DMS153 treated with DMSO at 0.1 percent for 48 hours (cell line): ENCODE measurements around the gene TMEM141.
A peak's percentile ranks its signal among the peaks of the same experiment; 100 is the strongest.
"Not testable (repeated sequence)": the region's sequence is repeated elsewhere in the genome, so short reads cannot be mapped to it uniquely, and the experiment has no call there.

Experiments
- DNase-seq: peaks from one replicate; lab custom pipeline; 2025; ENCODE audit not compliant: unreplicated experiment; lab: John Stamatoyannopoulos, UW

TMEM141 gene

DNA sequence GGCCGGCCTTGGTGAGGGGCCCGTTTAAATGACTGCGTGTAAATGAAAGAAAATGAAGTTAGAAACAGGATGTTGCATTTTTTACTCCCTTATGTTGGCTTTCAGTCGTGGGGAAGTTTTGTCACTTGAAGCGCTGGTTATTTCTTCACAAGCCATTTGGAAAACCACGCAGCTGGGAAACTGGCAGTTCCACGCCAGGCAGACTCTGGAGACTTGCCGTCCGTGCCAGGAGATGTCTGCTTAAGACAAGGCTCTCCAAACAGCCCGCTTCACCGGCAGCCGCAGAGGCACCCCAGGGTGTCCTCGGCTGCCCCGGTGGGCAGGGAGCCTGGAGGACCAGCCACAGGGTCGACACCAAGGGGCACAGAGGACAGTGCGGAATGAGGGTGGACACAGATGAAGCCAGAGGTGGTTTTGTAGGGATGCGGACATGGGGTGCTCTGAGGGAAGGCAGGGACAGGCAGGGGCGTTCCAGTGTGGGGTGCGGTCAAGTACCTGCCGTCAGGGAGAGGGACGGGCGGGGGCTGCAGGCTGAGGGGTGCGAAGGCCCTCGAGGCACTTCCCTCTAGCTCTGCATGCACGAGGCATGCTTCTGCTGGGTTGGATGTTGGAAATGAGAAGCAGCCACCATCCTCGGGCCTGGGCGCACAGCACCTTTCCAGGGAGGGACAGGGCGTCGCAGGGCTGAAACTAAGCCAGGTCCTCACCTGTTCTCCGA, 40.0 kb downstream of the TMEM141 start:
- no peak for DNase-seq

DNA sequence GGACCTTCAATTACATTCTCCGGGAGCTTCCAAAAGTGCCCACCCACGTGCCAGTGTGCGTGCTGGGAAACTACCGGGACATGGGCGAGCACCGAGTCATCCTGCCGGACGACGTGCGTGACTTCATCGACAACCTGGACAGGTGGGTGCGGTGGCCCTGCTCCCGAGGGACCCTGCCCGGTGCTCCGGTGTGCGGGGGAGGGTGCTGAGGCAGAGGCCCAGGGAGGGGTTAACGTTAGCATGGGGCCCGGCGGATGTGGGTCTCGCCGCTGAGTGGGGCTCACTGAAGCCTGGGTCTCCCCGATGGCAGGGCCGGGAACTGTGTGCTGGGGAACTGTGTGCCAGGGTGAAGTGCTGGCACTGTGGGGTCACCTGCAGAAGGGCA, 40.6 kb downstream of the TMEM141 start:
- DNase-seq = no peak

DNA sequence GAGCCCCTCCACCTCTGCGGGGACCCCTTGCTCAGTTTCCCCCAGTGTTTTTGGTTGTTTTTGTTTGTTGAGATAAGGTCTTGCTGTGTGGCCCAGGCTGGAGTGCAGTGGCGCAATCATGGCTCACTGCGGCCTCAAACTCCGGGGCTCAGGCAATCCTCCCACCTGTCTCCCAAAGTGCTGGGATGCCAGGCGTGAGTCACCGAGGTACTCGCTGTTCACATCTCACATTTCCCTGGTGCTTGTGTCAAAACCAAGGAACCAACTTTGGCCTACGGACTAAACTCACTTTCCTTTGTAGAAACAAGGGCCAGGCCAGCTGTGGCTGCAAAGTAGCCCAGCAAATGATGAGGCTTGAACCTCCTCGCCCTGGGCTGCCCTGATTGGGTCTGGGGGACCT, 41.4 kb downstream of the TMEM141 start:
- no peak for DNase-seq

- DNase-seq = not testable (repeated sequence)
Observed at GRCh38 chr9:136833381-136834048, 42.4 kb downstream of the TMEM141 start.

DNA sequence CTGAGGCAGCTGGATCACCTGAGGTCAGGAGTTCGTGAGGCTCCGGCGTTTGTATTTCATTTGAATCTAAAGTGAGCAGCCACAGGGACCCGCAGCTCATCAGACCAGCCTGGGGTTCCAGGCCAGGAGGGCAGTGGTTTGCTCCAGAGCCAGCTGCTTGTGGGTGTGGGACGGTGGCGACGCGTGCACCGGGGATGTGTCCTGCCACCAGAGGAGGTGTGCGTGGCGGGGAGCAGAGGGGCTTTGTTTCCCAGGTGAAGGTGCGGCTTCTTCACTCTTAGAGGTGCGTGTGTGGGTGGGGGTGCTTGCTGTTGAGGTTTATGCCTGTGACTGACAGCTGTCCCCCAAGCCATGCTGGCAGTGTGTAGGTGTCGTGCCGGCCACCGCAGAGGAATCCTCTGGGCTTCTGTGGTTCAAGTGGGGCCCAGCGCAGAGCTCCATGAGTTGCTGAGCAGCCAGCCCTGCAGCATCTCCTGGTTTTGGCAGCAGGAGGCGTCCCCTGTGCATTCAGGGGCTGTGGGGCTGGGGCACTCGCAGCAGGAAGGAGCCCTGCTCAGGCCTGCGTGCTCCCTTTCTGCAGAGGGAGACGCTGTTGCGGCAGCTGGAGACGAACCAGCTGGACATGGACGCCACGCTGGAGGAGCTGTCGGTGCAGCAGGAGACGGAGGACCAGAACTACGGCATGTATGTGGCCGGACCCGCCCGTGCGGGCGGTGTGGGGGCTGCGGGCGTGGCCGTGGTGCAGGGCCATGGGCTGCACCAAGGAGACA, 44.2 kb downstream of the TMEM141 start:
- DNase-seq = no peak

- DNase-seq = no peak
Observed at GRCh38 chr9:136835932-136836904, 45.1 kb downstream of the TMEM141 start.

DNA sequence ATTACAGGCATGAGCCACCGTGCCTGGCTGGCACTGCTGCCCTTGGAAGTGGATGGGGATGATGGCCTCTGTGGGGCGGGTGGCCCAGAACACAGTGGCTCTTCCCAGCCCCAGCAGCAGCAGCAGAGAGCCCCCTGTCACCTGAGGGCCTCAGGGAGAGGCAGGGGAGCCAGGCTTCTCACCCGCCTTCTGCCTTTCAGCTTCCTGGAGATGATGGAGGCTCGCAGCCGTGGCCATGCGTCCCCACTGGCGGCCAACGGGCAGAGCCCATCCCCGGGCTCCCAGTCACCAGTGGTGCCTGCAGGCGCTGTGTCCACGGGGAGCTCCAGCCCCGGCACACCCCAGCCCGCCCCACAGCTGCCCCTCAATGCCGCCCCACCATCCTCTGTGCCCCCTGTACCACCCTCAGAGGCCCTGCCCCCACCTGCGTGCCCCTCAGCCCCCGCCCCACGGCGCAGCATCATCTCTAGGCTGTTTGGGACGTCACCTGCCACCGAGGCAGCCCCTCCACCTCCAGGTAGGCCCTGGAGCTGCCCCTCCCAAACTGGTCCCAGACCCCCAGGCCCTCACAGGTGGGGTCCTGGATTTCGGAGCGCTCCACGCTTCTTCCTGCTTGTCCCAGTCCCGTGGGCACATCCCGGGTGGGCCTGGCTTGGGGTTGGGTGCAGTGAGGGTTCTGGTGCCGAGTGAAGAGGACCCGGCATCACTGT, 46.2 kb downstream of the TMEM141 start:
- DNase-seq = no peak

GRCh38 chr9:136837856-136838277, 46.7 kb downstream of the TMEM141 start:
- DNase-seq = not testable (repeated sequence)

- DNase-seq = no peak
Observed at GRCh38 chr9:136838314-136839228, 47.4 kb downstream of the TMEM141 start.

GRCh38 chr9:136839229-136840139, 48.3 kb downstream of the TMEM141 start:
- DNase-seq = no peak

- no peak for DNase-seq
Observed at GRCh38 chr9:136840140-136840876, 49.2 kb downstream of the TMEM141 start.

DNA sequence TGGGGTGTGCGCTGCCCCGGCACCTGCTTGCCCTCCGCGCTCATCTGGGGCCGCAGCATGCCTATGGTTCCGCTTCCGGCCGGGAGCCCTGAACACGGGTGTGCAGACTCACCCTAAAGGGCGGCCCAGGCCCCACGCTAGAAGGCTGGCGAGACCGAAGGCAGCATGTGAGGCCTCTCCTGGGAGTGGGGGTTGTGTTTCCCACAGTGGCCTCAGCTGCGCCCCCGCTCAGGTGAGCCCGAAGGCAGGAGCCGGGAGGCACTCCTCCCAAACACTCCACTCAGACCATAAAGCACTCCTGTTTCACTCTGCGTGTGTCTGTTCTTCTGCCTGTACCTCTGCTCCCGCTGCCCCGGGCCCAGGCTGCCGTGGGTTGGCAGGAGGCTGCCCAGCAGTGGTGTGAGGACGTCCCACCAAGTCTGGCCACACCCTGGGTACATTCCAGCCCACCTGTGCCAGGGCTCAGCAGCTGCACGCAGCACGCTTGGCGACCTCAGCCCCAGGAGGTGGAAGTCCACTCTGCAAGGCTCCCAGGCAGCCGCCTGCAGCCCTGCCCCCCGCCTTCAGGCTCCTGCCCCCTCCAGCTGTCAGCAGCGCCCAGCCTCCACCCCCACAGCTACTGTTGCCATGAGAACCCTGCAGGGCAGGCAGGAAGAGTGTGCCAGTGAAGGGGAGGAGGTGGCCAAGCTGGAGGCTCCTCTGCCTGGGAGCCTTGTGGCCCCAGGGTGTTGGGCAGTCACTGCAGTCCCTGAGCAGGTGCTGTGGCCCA, 49.9 kb downstream of the TMEM141 start:
- DNase-seq = peak; percentile 60

DNA sequence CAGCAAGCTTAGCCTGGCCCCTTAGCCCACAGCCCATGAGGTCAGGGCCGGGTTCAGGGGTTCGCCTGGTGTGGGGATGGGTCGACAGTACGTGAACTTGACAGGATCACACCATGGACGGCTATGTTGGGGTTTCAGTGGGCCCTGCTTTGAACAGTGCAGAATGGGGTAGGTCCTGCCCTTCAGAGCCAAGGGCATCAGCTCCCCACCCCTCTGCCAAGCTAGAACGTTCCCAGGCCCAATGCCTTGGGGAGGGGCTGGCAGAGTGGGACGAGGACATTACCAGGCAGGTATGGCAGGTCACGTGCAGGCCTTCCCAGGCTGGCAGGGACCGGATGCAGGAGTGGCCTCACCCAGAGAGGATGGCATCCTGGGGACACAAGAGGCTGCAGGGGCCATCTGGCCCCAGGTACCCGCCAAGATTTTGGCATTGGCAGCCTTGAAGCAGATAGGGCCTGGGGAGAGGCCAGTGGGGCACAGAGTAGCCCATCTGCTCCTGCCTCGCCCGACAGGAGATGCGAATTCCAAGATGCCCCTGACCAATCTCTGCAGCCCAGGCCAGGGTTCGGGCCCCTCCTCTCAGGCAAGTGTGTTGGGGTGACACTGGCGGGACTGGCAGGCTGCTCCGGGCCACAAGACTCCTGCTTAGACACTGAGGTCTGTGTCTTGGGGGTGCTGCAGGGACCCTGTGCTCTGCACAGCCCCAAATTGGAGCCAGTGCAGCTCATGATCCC, 50.7 kb downstream of the TMEM141 start:
- peak; percentile 24 for DNase-seq

DNA sequence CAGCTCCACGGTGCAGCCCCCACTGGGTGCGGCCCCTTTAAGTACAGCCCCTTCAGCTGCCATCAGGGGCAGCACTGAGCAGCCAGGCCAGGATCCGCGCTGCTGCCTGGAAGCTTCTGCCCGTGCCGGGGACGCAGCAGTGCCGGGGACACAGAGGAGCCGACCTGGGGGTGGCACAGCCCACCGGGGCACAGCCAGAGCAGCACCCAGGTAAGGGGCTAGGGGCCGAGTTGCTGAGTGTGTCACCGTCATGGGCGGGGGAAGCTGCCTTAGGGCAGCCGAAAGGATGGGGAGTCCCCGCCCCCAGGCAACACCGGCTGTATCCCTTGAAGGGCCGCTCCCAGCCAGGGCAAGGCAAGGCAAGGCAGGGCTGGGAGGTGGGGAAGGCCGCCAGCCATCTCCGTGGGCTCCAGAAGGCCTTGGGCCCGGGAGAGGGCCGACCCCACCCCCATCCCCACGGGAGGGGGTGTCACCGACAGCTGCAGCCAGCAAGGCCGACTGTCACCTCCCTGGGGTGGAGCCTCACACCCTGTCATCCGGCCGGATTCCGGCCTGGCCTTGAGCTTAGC, 51.3 kb downstream of the TMEM141 start, which contains the start of gene AJM1:
Gene AJM1 (plus strand): TSS at position 99 of the 569 bp plus-strand sequence. CDS start 1,937 bp downstream, outside the sequence.
- peak; percentile 31 for DNase-seq
